A673 (cell line): ENCODE data around the gene DNAJC30.

Source experiments
- CTCF ChIP-seq: fragments of 300-800, 200-600 bp; sonication (generic); conservative IDR thresholded peaks from 2 replicates; pipeline ENCODE4 v1.5.1; 2017; ENCODE audit warnings: low read depth, mild to moderate bottlenecking, antibody characterized with exemption, low read length, moderate library complexity, mixed read lengths
- EZH2 ChIP-seq: fragments of 200-600 bp; sonication (generic); IDR thresholded peaks from 2 replicates; pipeline ENCODE4 v1.6.1; 2017; ENCODE audit warnings: borderline replicate concordance, low read depth, mild to moderate bottlenecking, mixed read lengths, antibody characterized with exemption, low read length; ENCODE audit not compliant: poor library complexity, severe bottlenecking

GRCh38 chr7:73659983-73660382 lies 23.3 kb downstream of the DNAJC30 start:
- no peak for TF ChIP-seq CTCF
- TF ChIP-seq EZH2, result no peak
